GM19023 (cell line): ENCODE data around the gene CPED1.
"Not testable (repeated sequence)": the region's sequence is repeated elsewhere in the genome, so short reads cannot be mapped to it uniquely, and the experiment has no call there.

Source experiments
- ATAC-seq: cut with Tn5 transposase; IDR thresholded peaks from one replicate; pipeline ENCODE4 v1.9.1; 2021; ENCODE audit warnings: mild to moderate bottlenecking, moderate library complexity; ENCODE audit not compliant: unreplicated experiment

Gene CPED1

GRCh38 chr7:120981117-120981516 is 7.4 kb upstream of the CPED1 start:
- no peak for ATAC-seq

- no peak for ATAC-seq
These were observed 6.5 kb upstream of the CPED1 start for GRCh38 chr7:120981888-120982615.

- ATAC-seq = not testable (repeated sequence)
These were observed 4.9 kb upstream of the CPED1 start for GRCh38 chr7:120983592-120983991.

GRCh38 chr7:120984406-120984805 is 4.1 kb upstream of the CPED1 start:
- ATAC-seq = no peak

- ATAC-seq = no peak
These were observed 3.3 kb upstream of the CPED1 start for GRCh38 chr7:120985130-120985758.

GRCh38 chr7:120985839-120986238 is 2.7 kb upstream of the CPED1 start:
- ATAC-seq = no peak

- ATAC-seq = no peak
These were observed 1.9 kb upstream of the CPED1 start for GRCh38 chr7:120986650-120987049.

- no peak for ATAC-seq
These were observed 1.2 kb upstream of the CPED1 start for GRCh38 chr7:120987280-120987679.

GRCh38 chr7:120987683-120988590 is 574 bp upstream of the CPED1 start:
- peak; percentile 97 for ATAC-seq

GRCh38 chr7:120989257-120990220 is 1.0 kb downstream of the CPED1 start:
- ATAC-seq = no peak

GRCh38 chr7:120990468-120991118 is 2.1 kb downstream of the CPED1 start:
- ATAC-seq = no peak

GRCh38 chr7:120991161-120991560 is 2.6 kb downstream of the CPED1 start:
- no peak for ATAC-seq

GRCh38 chr7:120991581-120991980 is 3.1 kb downstream of the CPED1 start:
- ATAC-seq = no peak

- no peak for ATAC-seq
These were observed 3.9 kb downstream of the CPED1 start for GRCh38 chr7:120992272-120992964.

- ATAC-seq = no peak
These were observed 4.5 kb downstream of the CPED1 start for GRCh38 chr7:120992965-120993494.

- ATAC-seq = no peak
These were observed 5.2 kb downstream of the CPED1 start for GRCh38 chr7:120993553-120994191.

GRCh38 chr7:120994512-120995410 is 6.2 kb downstream of the CPED1 start:
- no peak for ATAC-seq

GRCh38 chr7:120995654-120996053 is 7.1 kb downstream of the CPED1 start:
- ATAC-seq = no peak
